H1 (cell line): Measurements from ENCODE around the gene SRD5A3. TPM values are rescaled to one million over a fixed set of nuclear protein-coding genes. Genes with fewer than 3 reads are reported as not detected.
A peak's percentile ranks its signal among the peaks of the same experiment; 100 is the strongest.

Experiments
- CTCF ChIA-PET: fragments of 300-600 bp; sonication (Branson Sonifier 250); formaldehyde crosslinking; loops from one replicate; lab custom pipeline; 2021; ENCODE audit not compliant: partially characterized antibody; lab: Charles Lee
- POLR2A ChIA-PET: fragments of 300-600 bp; sonication (Branson Sonifier 250); formaldehyde crosslinking; loops from one replicate; lab custom pipeline; 2021; ENCODE audit warnings: inconsistent platforms; ENCODE audit not compliant: partially characterized antibody; lab: Charles Lee
- DNase-seq, 2 experiments: peaks; one replicate each; pipeline versions ENCODE4 v3.0.0 to v3.0.0-alpha.2; 2010 to 2022; ENCODE audit warnings: low spot score in 2 of 2, low read depth in 1 of 2, mixed read lengths in 1 of 2
- FAIRE-seq: peaks from 2 replicates; lab custom pipeline; 2011; peaks lifted over from hg19 to GRCh38; lab: Jason Lieb, UNC
- H2AFZ ChIP-seq: 2 replicates; pipeline ENCODE4 v1.8.1; 2012; ENCODE audit warnings: low read length, inconsistent platforms
- H2AK5ac ChIP-seq: 2 replicates; pipeline ENCODE4 v1.6.1; 2013; ENCODE audit warnings: low read depth, low read length
- H2BK120ac ChIP-seq: replicated peaks from 2 replicates; pipeline ENCODE3; 2013; ENCODE audit warnings: low read depth, low read length, inconsistent platforms
- H2BK12ac ChIP-seq: 2 replicates; pipeline ENCODE4 v1.6.1; 2013; ENCODE audit warnings: low read depth, low read length
- H2BK15ac ChIP-seq: 2 replicates; pipeline ENCODE4 v1.6.1; 2013; ENCODE audit warnings: low read length
- H2BK20ac ChIP-seq: 2 replicates; pipeline ENCODE4 v1.6.1; 2013; ENCODE audit warnings: low read length
- H2BK5ac ChIP-seq: 2 replicates; pipeline ENCODE4 v1.6.1; 2013; ENCODE audit warnings: low read depth, low read length
- H3K14ac ChIP-seq: 2 replicates; pipeline ENCODE4 v1.6.1; 2013; ENCODE audit warnings: inconsistent platforms; ENCODE audit not compliant: insufficient read length
- H3K18ac ChIP-seq: 2 replicates; pipeline ENCODE4 v1.6.1; 2013; ENCODE audit warnings: low read length; ENCODE audit errors: extremely low read depth
- H3K23ac ChIP-seq: 2 replicates; pipeline ENCODE4 v1.6.1; 2013; ENCODE audit warnings: inconsistent platforms; ENCODE audit not compliant: insufficient read length
- H3K23me2 ChIP-seq: 2 replicates; pipeline ENCODE4 v1.6.1; 2013; ENCODE audit warnings: low read depth, low read length
- H3K27ac ChIP-seq: 2 replicates; pipeline ENCODE4 v1.6.1; 2011; ENCODE audit warnings: low read depth, low read length, inconsistent platforms
- H3K27me3 ChIP-seq, 4 experiments: replicated peaks in 1 of 4; 1 replicate in 1 of 4; 2 replicates in 3 of 4; pipeline versions ENCODE4 v1.6.1 to v1.8.1; 2011 to 2013; ENCODE audit warnings: low read length in 3 of 4, mild to moderate bottlenecking in 3 of 4, inconsistent platforms in 2 of 4, mixed read lengths in 2 of 4, moderate library complexity in 1 of 4; ENCODE audit not compliant: control insufficient read depth in 3 of 4, insufficient read depth in 3 of 4; ENCODE audit errors: extremely low read depth in 1 of 4
- H3K36me3 ChIP-seq, 4 experiments: 2 replicates each; pipeline versions ENCODE4 v1.6.1 to v1.8.1; 2011 to 2013; ENCODE audit warnings: mild to moderate bottlenecking in 4 of 4, low read length in 3 of 4, moderate library complexity in 2 of 4, control low read depth in 1 of 4, inconsistent platforms in 1 of 4; ENCODE audit not compliant: insufficient read depth in 4 of 4, control insufficient read depth in 2 of 4
- H3K4ac ChIP-seq: replicated peaks from 2 replicates; pipeline ENCODE3; 2013; ENCODE audit warnings: low read length, low read depth, mixed read lengths, inconsistent platforms; ENCODE audit not compliant: insufficient read length
- H3K4me1 ChIP-seq, 4 experiments: replicated peaks in 1 of 4; 1 replicate in 1 of 4; 2 replicates in 3 of 4; pipeline versions ENCODE4 v1.6.1 to v1.8.1; 2011 to 2013; ENCODE audit warnings: low read length in 3 of 4, inconsistent platforms in 2 of 4, mixed read lengths in 1 of 4; ENCODE audit not compliant: insufficient read depth in 4 of 4, control insufficient read depth in 3 of 4
- H3K4me2 ChIP-seq, 2 experiments: 2 replicates each; pipeline versions ENCODE4 v1.6.1 to v1.8.1; 2011 to 2013; ENCODE audit warnings: low read depth in 2 of 2, low read length in 2 of 2, control low read depth in 1 of 2, inconsistent platforms in 1 of 2, mild to moderate bottlenecking in 1 of 2; ENCODE audit not compliant: insufficient read depth in 1 of 2
- H3K4me3 ChIP-seq, 4 experiments: fragments of 200-600, 300-600 bp in 1 of 4; sonication (generic), shearing (Covaris generic), sonication (Bioruptor Twin) in 1 of 4; 2 replicates each; pipeline versions ENCODE4 v1.5.1 to v1.8.1; 2011 to 2016; ENCODE audit warnings: low read length in 4 of 4, low read depth in 3 of 4, control low read depth in 2 of 4, inconsistent platforms in 2 of 4, mild to moderate bottlenecking in 2 of 4, mixed read lengths in 1 of 4, moderate library complexity in 1 of 4; ENCODE audit not compliant: insufficient read depth in 2 of 4; ENCODE audit errors: extremely low read depth in 1 of 4
- H3K56ac ChIP-seq: replicated peaks from 2 replicates; pipeline ENCODE3; 2013; ENCODE audit warnings: low read depth, mild to moderate bottlenecking, mixed read lengths, low read length, inconsistent platforms; ENCODE audit not compliant: insufficient read length
- H3K79me1 ChIP-seq: 2 replicates; pipeline ENCODE4 v1.6.1; 2013; ENCODE audit warnings: low read depth, low read length, control low read depth
- H3K79me2 ChIP-seq, 2 experiments: 2 replicates each; pipeline versions ENCODE4 v1.6.1 to v1.8.1; 2012 to 2013; ENCODE audit warnings: low read length in 2 of 2, mild to moderate bottlenecking in 2 of 2, inconsistent platforms in 1 of 2; ENCODE audit not compliant: insufficient read depth in 2 of 2, control insufficient read depth in 1 of 2
- H3K9ac ChIP-seq, 4 experiments: replicated peaks in 1 of 4; 1 replicate in 1 of 4; 2 replicates in 3 of 4; pipeline versions ENCODE4 v1.6.1 to v1.8.1; 2011 to 2013; ENCODE audit warnings: low read depth in 3 of 4, low read length in 3 of 4, control low read depth in 2 of 4, mild to moderate bottlenecking in 2 of 4, moderate library complexity in 2 of 4, inconsistent platforms in 1 of 4; ENCODE audit errors: extremely low read depth in 1 of 4
- H3K9me3 ChIP-seq, 2 experiments: 2 replicates each; pipeline versions ENCODE4 v1.6.1 to v1.8.1; 2012 to 2013; ENCODE audit warnings: mild to moderate bottlenecking in 2 of 2, moderate library complexity in 2 of 2, control low read depth in 1 of 2, inconsistent platforms in 1 of 2, low read depth in 1 of 2, low read length in 1 of 2, mixed read lengths in 1 of 2; ENCODE audit not compliant: insufficient read depth in 2 of 2
- H4K20me1 ChIP-seq, 2 experiments: replicated peaks in 1 of 2; 2 replicates each; pipeline versions ENCODE3 to v1.8.1; 2011 to 2013; ENCODE audit warnings: inconsistent platforms in 2 of 2, low read length in 2 of 2, mild to moderate bottlenecking in 1 of 2; ENCODE audit not compliant: insufficient read depth in 2 of 2, control insufficient read depth in 1 of 2
- H4K5ac ChIP-seq: 2 replicates; pipeline ENCODE4 v1.6.1; 2013; ENCODE audit warnings: low read length, low read depth, mixed read lengths, inconsistent platforms; ENCODE audit not compliant: insufficient read length
- H4K8ac ChIP-seq: 2 replicates; pipeline ENCODE4 v1.8.0; 2013; ENCODE audit warnings: mild to moderate bottlenecking, moderate library complexity, low read length, inconsistent platforms; ENCODE audit not compliant: insufficient read depth; ENCODE audit errors: extremely low read depth
- H4K91ac ChIP-seq: replicated peaks from 2 replicates; pipeline ENCODE3; 2013; ENCODE audit warnings: low read length, mixed read lengths, inconsistent platforms; ENCODE audit not compliant: insufficient read length
- ASH2L ChIP-seq: fragments of 200-600, 300-600 bp; sonication (generic); IDR thresholded peaks from one replicate; pipeline ENCODE4 v1.7.1; 2017; ENCODE audit warnings: low read length
- CBX8 ChIP-seq: fragments of 300-800, 300-1000 bp; sonication (generic); IDR thresholded peaks from 2 replicates; pipeline ENCODE4 v1.7.1; 2016; ENCODE audit warnings: low read depth, low read length, borderline replicate concordance
- CHD2 ChIP-seq: IDR thresholded peaks from 2 replicates; pipeline ENCODE4 v1.6.1; 2012; ENCODE audit warnings: low read length, improper control_type of control experiment
- CTBP2 ChIP-seq: IDR thresholded peaks from 2 replicates; pipeline ENCODE4 v1.7.0; 2011; ENCODE audit warnings: borderline replicate concordance, mild to moderate bottlenecking, moderate library complexity, mixed read lengths, low read length; ENCODE audit not compliant: insufficient read depth, insufficient read length
- GTF2F1 ChIP-seq: IDR thresholded peaks from 2 replicates; pipeline ENCODE4 v1.6.1; 2012; ENCODE audit warnings: low read depth, low read length, improper control_type of control experiment, borderline replicate concordance
- KDM4A ChIP-seq: IDR thresholded peaks from one replicate; pipeline ENCODE4 v1.7.1; 2012; ENCODE audit warnings: low read depth, mild to moderate bottlenecking, moderate library complexity, low read length, inconsistent platforms; ENCODE audit not compliant: severe bottlenecking
- SIN3A ChIP-seq, 2 experiments: IDR thresholded peaks in 1 of 2; conservative IDR thresholded peaks in 1 of 2; 2 replicates each; pipeline ENCODE4 v1.6.1; 2011 to 2012; ENCODE audit warnings: low read length in 2 of 2, improper control_type of control experiment in 1 of 2, low read depth in 1 of 2, mild to moderate bottlenecking in 1 of 2
- SIRT6 ChIP-seq: IDR thresholded peaks from one replicate; pipeline ENCODE4 v1.7.1; 2012; ENCODE audit warnings: low read length, inconsistent platforms
- SP1 ChIP-seq: IDR thresholded peaks from 2 replicates; pipeline ENCODE4 v1.6.1; 2011; ENCODE audit warnings: low read depth, low read length
- TCF12 ChIP-seq: IDR thresholded peaks from 2 replicates; pipeline ENCODE4 v1.6.1; 2011; ENCODE audit warnings: low read depth, mild to moderate bottlenecking, low read length
- WGBS, 2 experiments: shearing (Covaris generic) in 1 of 2; methylation state at CpG; one replicate each; pipeline versions ENCODE4 v1.1.6 to v1.1.7; 2013 to 2015; ENCODE audit warnings: low lambda C conversion rate in 2 of 2, mixed read lengths in 2 of 2, inconsistent platforms in 1 of 2, low coverage in 1 of 2, missing lambda C conversion rate in 1 of 2; ENCODE audit not compliant: insufficient replicate concordance in 2 of 2, insufficient coverage in 1 of 2, insufficient read length in 1 of 2; ENCODE audit errors: extremely low coverage in 1 of 2, missing lambda C conversion rate in 1 of 2; 5-methylcytosine and 5-hydroxymethylcytosine counted together
- polyA plus RNA-seq, 7 experiments: library from polyadenylated mRNA; depleted of rRNA in 3 of 7; stranded (reverse) in 5 of 7; unstranded in 2 of 7; fragments of >200 nt in 5 of 7; fragments of 200-250 nt in 2 of 7; gene quantifications; 1 replicate in 5 of 7; 2 replicates in 1 of 7; 4 replicates in 1 of 7; pipeline versions ENCODE4 v1.2.1 to v1.2.3, GENCODE V29; 2011 to 2013; ENCODE audit warnings: missing spikeins in 2 of 7, mixed read lengths in 2 of 7
- total RNA-seq: library from RNA; stranded (reverse); fragmentation: NEBNext Ultra II Directional; extraction: Animal tissue kit (Norgen Biotek cat#: 25700); gene quantifications from 2 replicates; pipeline ENCODE4 v1.2.1, GENCODE V29; 2021
- TF ChIP-seq, protein P1 (sequence below): IDR thresholded peaks from 2 replicates; pipeline ENCODE4 v1.6.1; 2012; ENCODE audit warnings: inconsistent platforms

Gene SRD5A3
- total and polyA plus RNA-seq, 2 of the 8 experiments (the other 6 are each of a cell fraction or from before 2014, with no cell fraction given): 19.6 to 34.6 TPM

DNA sequence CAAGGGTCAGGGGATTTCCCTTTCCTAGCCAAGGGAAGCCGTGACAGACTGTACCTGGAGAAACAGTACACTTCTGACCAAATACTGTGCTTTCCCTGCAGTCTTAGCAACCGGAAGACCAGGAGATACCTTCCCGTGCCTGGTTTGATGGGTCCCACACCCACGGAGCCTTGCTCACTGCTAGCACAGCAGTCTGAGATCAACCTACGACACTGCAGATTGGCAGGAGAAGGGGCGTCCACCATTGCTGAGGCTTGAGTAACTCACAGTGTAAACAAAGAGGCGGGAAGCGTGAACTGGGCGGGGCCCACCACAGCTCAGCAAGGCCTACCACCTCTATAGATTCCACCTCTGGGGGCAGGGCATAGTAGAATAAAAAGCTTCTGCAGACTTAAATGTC lies 48.7 kb upstream of the SRD5A3 start:
- no peak overlapping the region for H4K8ac ChIP-seq
- no peaks in the 10 kb centered on the region for H4K20me1 ChIP-seq
- no peaks in the 10 kb centered on the region for H3K79me1 ChIP-seq
- 0 out of 4 replicates have a peak, but pooled peaks cover 0 to 6% of the 10 kb centered on the region in 2 experiments for H3K9me3 ChIP-seq
- H3K18ac ChIP-seq: no peak overlapping the region
- no peak for FAIRE-seq
- no peak overlapping the region for H3K4ac ChIP-seq
- no peak for DNase-seq
- no peak overlapping the region for H2BK120ac ChIP-seq
- no peaks in the 10 kb centered on the region for H3K27me3 ChIP-seq
- H3K9ac ChIP-seq: no peak overlapping the region
- H3K36me3 ChIP-seq: no peaks in the 10 kb centered on the region
- H3K79me2 ChIP-seq: no peaks in the 10 kb centered on the region
- no peak overlapping the region for H3K4me3 ChIP-seq
- whole genome bisulfite sequencing, 2 experiments: 95% methylated on average over 9 of the region's 9 CpGs; no CpG with 5 or more reads in 1 of the 2 experiments
- no peak overlapping the region for H4K91ac ChIP-seq
- H3K4me1 ChIP-seq: peaks cover 0 to 5% (median 0%) of the 10 kb centered on the region in 4 experiments; a peak in 2 of 7 replicates
- POLR2A ChIA-PET: interaction anchor here (0.5 kb wide), 1 partner anchor 93 kb away, joined by 3 read pairs; no protein-coding TSS in a partner anchor
- H2AFZ ChIP-seq: peak overlapping the region; percentile 44; the same call in 1 of the 2 replicates
- no peak overlapping the region for H2BK5ac ChIP-seq
- no peak overlapping the region for H2BK12ac ChIP-seq
- peak overlapping the region; percentile 1; the same call in 1 of the 2 replicates for H2BK20ac ChIP-seq
- H2AK5ac ChIP-seq: no peak overlapping the region
- CTCF ChIA-PET: interaction anchor here (1.0 to 1.8 kb wide), 3 partner anchors 9 to 17 kb away, joined by 3 to 5 read pairs (median 4); no protein-coding TSS in a partner anchor
- no peak overlapping the region for H3K27ac ChIP-seq
- no peak overlapping the region for H3K4me2 ChIP-seq
- H2BK15ac ChIP-seq: no peak overlapping the region
- no peak overlapping the region for H3K14ac ChIP-seq
- no peak overlapping the region for H4K5ac ChIP-seq
- no peak overlapping the region for H3K56ac ChIP-seq
- no peaks in the 10 kb centered on the region; the same call in 1 of the 2 replicates for H3K23me2 ChIP-seq
- H3K23ac ChIP-seq: no peak overlapping the region
- TF ChIP-seq KDM4A: no peak
- TF ChIP-seq CHD2: no peak
- TF ChIP-seq ASH2L: no peak
- TF ChIP-seq, protein P1, sequence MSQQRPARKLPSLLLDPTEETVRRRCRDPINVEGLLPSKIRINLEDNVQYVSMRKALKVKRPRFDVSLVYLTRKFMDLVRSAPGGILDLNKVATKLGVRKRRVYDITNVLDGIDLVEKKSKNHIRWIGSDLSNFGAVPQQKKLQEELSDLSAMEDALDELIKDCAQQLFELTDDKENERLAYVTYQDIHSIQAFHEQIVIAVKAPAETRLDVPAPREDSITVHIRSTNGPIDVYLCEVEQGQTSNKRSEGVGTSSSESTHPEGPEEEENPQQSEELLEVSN: no peak
- no peak for TF ChIP-seq SIRT6
- TF ChIP-seq CTBP2: no peak
- no peak for TF ChIP-seq GTF2F1
- TF ChIP-seq CBX8: no peak
- no peak for TF ChIP-seq TCF12
- TF ChIP-seq SP1: no peak
- TF ChIP-seq SIN3A (conservative IDR thresholded peaks at IDR 0.05 in 1 of 2, IDR thresholded peaks at IDR 0.05 in 1 of 2; ENCODE audit: low read depth in 1 of 2, low read length in 2 of 2): no peak
